Activated gamma-delta T cell (primary cell): ENCODE data around the gene CT47C1.

Experiments used
- DNase-seq: peaks from one replicate; lab custom pipeline; 2025; lab: John Stamatoyannopoulos, UW

Gene CT47C1

GRCh38 chrX:119073911-119074310, 1.1 kb downstream of the CT47C1 start:
- DNase-seq: no peak

GRCh38 chrX:119075270-119076025, 2.7 kb downstream of the CT47C1 start:
- DNase-seq: no peak

- no peak for DNase-seq
These were observed 9.5 kb downstream of the CT47C1 start for GRCh38 chrX:119082278-119082677.

- DNase-seq: no peak
These were observed 12.0 kb downstream of the CT47C1 start for GRCh38 chrX:119084766-119085165.

GRCh38 chrX:119087121-119087520, 14.3 kb downstream of the CT47C1 start:
- DNase-seq: no peak

GRCh38 chrX:119089619-119090018, 16.8 kb downstream of the CT47C1 start:
- no peak for DNase-seq

GRCh38 chrX:119090627-119091026, 17.8 kb downstream of the CT47C1 start:
- no peak for DNase-seq

GRCh38 chrX:119093991-119094735, 21.4 kb downstream of the CT47C1 start:
- DNase-seq: no peak

- DNase-seq: no peak
These were observed 22.0 kb downstream of the CT47C1 start for GRCh38 chrX:119094819-119095218.

- DNase-seq: no peak
These were observed 23.1 kb downstream of the CT47C1 start for GRCh38 chrX:119095936-119096335.

GRCh38 chrX:119101168-119101567, 28.4 kb downstream of the CT47C1 start:
- no peak for DNase-seq

- DNase-seq: no peak
These were observed 33.0 kb downstream of the CT47C1 start for GRCh38 chrX:119105826-119106225.

- no peak for DNase-seq
These were observed 34.4 kb downstream of the CT47C1 start for GRCh38 chrX:119107206-119107605.

GRCh38 chrX:119118780-119119395, 46.1 kb downstream of the CT47C1 start:
- DNase-seq: no peak

- no peak for DNase-seq
These were observed 48.5 kb downstream of the CT47C1 start for GRCh38 chrX:119121341-119121740.
